Gastrocnemius medialis (tissue), 4 donors: ENCODE measurements around the gene RBMS3.

ENCODE experiments used
- CTCF ChIP-seq, 5 experiments: fragments of 450-650 bp in 3 of 5; fragments of 200-600 bp in 2 of 5; sonication (generic) in 2 of 5; IDR thresholded peaks in 4 of 5; conservative IDR thresholded peaks in 1 of 5; 1 replicate in 4 of 5; 2 replicates in 1 of 5; pipeline ENCODE4 v1.5.1; 2016 to 2019; ENCODE audit warnings: antibody characterized with exemption in 5 of 5, mild to moderate bottlenecking in 3 of 5, moderate library complexity in 3 of 5
- POLR2A ChIP-seq, 2 donors: fragments of 450-650 bp; IDR thresholded peaks; one replicate each; pipeline ENCODE4 v1.6.1; 2017; ENCODE audit warnings: antibody characterized with exemption in 2 of 2, mild to moderate bottlenecking in 2 of 2, moderate library complexity in 2 of 2

GRCh38 chr3:29334706-29335105 lies 53.8 kb downstream of the RBMS3 start:
- no peak for TF ChIP-seq CTCF (IDR thresholded peaks at IDR 0.05 in 4 of 5, conservative IDR thresholded peaks at IDR 0.05 in 1 of 5)
- TF ChIP-seq POLR2A (IDR thresholded peaks at IDR 0.05) = no peak
